ENCODE data around the gene METTL26. TPM values are rescaled to one million over a fixed set of nuclear protein-coding genes. Genes with fewer than 3 reads are reported as not detected.

The METTL26 gene
- total and polyA plus RNA-seq, 10 of the 15 experiments (the other 5 are each of a cell fraction or from before 2014, with no cell fraction given): 5.4 to 163 (median 79.3) TPM

DNA sequence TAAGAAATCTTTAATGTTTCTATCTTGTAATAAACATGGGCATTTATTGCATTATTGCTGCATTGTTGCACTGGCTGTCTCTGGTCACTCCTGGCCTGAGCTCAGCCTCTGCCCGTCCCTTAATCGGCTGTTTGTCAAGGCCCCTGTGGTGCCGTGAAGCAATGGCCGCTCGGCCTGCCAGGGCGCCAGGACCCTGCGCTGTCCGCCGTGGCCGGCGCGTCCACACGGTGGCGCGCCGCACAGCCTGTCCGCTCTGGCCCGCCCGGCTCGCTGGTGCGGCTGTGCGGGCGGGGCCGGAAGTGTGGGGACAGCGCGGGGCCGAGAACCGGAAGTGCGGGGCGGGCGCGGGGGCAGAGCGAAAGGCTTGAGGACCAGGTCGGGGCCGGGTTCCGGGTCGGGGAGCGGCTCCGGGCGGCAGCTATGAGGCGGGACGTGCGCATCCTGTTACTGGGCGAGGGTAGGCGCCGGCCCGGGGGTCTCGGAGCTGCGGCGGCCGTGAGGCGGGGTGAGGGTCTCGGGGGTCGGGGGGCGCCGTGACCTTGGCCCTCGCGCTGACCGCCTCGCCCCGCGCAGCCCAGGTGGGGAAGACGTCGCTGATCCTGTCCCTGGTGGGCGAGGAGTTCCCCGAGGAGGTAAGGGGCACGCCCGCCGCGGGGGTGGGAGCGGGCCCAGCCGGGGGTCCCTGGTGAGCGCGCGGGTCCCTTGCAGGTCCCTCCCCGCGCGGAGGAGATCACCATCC lies 31.8 kb upstream of the METTL26 start, which contains the start of gene RHOT2 (continued):
- TF ChIP-seq, protein P1, sequence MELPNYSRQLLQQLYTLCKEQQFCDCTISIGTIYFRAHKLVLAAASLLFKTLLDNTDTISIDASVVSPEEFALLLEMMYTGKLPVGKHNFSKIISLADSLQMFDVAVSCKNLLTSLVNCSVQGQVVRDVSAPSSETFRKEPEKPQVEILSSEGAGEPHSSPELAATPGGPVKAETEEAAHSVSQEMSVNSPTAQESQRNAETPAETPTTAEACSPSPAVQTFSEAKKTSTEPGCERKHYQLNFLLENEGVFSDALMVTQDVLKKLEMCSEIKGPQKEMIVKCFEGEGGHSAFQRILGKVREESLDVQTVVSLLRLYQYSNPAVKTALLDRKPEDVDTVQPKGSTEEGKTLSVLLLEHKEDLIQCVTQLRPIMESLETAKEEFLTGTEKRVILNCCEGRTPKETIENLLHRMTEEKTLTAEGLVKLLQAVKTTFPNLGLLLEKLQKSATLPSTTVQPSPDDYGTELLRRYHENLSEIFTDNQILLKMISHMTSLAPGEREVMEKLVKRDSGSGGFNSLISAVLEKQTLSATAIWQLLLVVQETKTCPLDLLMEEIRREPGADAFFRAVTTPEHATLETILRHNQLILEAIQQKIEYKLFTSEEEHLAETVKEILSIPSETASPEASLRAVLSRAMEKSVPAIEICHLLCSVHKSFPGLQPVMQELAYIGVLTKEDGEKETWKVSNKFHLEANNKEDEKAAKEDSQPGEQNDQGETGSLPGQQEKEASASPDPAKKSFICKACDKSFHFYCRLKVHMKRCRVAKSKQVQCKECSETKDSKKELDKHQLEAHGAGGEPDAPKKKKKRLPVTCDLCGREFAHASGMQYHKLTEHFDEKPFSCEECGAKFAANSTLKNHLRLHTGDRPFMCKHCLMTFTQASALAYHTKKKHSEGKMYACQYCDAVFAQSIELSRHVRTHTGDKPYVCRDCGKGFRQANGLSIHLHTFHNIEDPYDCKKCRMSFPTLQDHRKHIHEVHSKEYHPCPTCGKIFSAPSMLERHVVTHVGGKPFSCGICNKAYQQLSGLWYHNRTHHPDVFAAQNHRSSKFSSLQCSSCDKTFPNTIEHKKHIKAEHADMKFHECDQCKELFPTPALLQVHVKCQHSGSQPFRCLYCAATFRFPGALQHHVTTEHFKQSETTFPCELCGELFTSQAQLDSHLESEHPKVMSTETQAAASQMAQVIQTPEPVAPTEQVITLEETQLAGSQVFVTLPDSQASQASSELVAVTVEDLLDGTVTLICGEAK (IDR thresholded peaks at IDR 0.05; ENCODE audit: borderline replicate concordance): peak; percentile 82
- TF ChIP-seq, protein P2, sequence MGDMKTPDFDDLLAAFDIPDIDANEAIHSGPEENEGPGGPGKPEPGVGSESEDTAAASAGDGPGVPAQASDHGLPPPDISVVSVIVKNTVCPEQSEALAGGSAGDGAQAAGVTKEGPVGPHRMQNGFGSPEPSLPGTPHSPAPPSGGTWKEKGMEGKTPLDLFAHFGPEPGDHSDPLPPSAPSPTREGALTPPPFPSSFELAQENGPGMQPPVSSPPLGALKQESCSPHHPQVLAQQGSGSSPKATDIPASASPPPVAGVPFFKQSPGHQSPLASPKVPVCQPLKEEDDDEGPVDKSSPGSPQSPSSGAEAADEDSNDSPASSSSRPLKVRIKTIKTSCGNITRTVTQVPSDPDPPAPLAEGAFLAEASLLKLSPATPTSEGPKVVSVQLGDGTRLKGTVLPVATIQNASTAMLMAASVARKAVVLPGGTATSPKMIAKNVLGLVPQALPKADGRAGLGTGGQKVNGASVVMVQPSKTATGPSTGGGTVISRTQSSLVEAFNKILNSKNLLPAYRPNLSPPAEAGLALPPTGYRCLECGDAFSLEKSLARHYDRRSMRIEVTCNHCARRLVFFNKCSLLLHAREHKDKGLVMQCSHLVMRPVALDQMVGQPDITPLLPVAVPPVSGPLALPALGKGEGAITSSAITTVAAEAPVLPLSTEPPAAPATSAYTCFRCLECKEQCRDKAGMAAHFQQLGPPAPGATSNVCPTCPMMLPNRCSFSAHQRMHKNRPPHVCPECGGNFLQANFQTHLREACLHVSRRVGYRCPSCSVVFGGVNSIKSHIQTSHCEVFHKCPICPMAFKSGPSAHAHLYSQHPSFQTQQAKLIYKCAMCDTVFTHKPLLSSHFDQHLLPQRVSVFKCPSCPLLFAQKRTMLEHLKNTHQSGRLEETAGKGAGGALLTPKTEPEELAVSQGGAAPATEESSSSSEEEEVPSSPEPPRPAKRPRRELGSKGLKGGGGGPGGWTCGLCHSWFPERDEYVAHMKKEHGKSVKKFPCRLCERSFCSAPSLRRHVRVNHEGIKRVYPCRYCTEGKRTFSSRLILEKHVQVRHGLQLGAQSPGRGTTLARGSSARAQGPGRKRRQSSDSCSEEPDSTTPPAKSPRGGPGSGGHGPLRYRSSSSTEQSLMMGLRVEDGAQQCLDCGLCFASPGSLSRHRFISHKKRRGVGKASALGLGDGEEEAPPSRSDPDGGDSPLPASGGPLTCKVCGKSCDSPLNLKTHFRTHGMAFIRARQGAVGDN (IDR thresholded peaks at IDR 0.05): peak; percentile 81
- TF ChIP-seq ASH2L (IDR thresholded peaks at IDR 0.05; ENCODE audit: borderline replicate concordance, low read depth) (no peak), RELA (IDR thresholded peaks at IDR 0.05; ENCODE audit: borderline replicate concordance, partially characterized antibody) (peak; percentile 89), YBX1 (IDR thresholded peaks at IDR 0.05) (no peak), RB1 (IDR thresholded peaks at IDR 0.05; ENCODE audit: borderline replicate concordance) (peak; percentile 97), WRNIP1 (IDR thresholded peaks at IDR 0.05; ENCODE audit: borderline replicate concordance, low read depth, low read length) (no peak), STAT1 (conservative IDR thresholded peaks at IDR 0.05) (peak; percentile 87; the same call in 1 of the 2 replicates), BCL11A (IDR thresholded peaks at IDR 0.05; ENCODE audit: low read depth, low read length) (no peak), ZNF24 (IDR thresholded peaks at IDR 0.05) (peak; percentile 90), CHD1 (IDR thresholded peaks at IDR 0.05; ENCODE audit: low read depth, low read length) (no peak)
- TF ChIP-seq, protein P3, sequence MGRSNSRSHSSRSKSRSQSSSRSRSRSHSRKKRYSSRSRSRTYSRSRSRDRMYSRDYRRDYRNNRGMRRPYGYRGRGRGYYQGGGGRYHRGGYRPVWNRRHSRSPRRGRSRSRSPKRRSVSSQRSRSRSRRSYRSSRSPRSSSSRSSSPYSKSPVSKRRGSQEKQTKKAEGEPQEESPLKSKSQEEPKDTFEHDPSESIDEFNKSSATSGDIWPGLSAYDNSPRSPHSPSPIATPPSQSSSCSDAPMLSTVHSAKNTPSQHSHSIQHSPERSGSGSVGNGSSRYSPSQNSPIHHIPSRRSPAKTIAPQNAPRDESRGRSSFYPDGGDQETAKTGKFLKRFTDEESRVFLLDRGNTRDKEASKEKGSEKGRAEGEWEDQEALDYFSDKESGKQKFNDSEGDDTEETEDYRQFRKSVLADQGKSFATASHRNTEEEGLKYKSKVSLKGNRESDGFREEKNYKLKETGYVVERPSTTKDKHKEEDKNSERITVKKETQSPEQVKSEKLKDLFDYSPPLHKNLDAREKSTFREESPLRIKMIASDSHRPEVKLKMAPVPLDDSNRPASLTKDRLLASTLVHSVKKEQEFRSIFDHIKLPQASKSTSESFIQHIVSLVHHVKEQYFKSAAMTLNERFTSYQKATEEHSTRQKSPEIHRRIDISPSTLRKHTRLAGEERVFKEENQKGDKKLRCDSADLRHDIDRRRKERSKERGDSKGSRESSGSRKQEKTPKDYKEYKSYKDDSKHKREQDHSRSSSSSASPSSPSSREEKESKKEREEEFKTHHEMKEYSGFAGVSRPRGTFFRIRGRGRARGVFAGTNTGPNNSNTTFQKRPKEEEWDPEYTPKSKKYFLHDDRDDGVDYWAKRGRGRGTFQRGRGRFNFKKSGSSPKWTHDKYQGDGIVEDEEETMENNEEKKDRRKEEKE (IDR thresholded peaks at IDR 0.05): peak; percentile 62
- TF ChIP-seq, protein P4, sequence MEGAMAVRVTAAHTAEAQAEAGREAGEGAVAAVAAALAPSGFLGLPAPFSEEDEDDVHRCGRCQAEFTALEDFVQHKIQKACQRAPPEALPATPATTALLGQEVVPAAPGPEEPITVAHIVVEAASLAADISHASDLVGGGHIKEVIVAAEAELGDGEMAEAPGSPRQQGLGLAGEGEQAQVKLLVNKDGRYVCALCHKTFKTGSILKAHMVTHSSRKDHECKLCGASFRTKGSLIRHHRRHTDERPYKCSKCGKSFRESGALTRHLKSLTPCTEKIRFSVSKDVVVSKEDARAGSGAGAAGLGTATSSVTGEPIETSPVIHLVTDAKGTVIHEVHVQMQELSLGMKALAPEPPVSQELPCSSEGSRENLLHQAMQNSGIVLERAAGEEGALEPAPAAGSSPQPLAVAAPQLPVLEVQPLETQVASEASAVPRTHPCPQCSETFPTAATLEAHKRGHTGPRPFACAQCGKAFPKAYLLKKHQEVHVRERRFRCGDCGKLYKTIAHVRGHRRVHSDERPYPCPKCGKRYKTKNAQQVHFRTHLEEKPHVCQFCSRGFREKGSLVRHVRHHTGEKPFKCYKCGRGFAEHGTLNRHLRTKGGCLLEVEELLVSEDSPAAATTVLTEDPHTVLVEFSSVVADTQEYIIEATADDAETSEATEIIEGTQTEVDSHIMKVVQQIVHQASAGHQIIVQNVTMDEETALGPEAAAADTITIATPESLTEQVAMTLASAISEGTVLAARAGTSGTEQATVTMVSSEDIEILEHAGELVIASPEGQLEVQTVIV (IDR thresholded peaks at IDR 0.05; ENCODE audit: borderline replicate concordance, partially characterized antibody): no peak

Data from GM12878 (cell line).